ENCODE results near the gene SIAE.

DNA sequence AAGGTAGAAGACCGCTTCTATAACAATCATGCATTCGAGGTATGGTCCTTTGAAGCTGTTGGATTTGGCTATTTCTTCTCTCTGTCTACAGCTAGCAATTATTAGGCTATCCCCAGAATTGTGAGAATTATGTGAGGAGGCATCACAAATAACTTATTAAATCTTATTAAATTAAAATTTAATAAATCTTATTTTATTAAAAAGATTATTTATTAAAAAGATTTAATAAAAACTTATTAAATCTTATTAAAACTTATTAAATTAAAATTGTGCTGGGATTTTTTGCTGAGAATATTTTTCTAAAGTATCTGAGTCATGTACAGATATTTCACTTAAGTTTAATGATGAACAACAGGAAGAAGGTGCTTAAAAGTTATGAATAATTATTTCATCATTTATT, 7.9 kb upstream of the SIAE start:
- TF ChIP-seq, protein P1, sequence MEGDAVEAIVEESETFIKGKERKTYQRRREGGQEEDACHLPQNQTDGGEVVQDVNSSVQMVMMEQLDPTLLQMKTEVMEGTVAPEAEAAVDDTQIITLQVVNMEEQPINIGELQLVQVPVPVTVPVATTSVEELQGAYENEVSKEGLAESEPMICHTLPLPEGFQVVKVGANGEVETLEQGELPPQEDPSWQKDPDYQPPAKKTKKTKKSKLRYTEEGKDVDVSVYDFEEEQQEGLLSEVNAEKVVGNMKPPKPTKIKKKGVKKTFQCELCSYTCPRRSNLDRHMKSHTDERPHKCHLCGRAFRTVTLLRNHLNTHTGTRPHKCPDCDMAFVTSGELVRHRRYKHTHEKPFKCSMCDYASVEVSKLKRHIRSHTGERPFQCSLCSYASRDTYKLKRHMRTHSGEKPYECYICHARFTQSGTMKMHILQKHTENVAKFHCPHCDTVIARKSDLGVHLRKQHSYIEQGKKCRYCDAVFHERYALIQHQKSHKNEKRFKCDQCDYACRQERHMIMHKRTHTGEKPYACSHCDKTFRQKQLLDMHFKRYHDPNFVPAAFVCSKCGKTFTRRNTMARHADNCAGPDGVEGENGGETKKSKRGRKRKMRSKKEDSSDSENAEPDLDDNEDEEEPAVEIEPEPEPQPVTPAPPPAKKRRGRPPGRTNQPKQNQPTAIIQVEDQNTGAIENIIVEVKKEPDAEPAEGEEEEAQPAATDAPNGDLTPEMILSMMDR (IDR thresholded peaks at IDR 0.05; ENCODE audit: low read depth, low read length, missing input control), result no peak
- TF ChIP-seq RXRA (IDR thresholded peaks at IDR 0.05) (no peak), YY1 (IDR thresholded peaks at IDR 0.05) (no peak), SP1 (IDR thresholded peaks at IDR 0.05) (no peak), JUND (IDR thresholded peaks at IDR 0.05) (no peak), TAF1 (conservative IDR thresholded peaks at IDR 0.05) (no peak), FOXA1 (IDR thresholded peaks at IDR 0.05) (no peak)
- TF ChIP-seq, protein P2, sequence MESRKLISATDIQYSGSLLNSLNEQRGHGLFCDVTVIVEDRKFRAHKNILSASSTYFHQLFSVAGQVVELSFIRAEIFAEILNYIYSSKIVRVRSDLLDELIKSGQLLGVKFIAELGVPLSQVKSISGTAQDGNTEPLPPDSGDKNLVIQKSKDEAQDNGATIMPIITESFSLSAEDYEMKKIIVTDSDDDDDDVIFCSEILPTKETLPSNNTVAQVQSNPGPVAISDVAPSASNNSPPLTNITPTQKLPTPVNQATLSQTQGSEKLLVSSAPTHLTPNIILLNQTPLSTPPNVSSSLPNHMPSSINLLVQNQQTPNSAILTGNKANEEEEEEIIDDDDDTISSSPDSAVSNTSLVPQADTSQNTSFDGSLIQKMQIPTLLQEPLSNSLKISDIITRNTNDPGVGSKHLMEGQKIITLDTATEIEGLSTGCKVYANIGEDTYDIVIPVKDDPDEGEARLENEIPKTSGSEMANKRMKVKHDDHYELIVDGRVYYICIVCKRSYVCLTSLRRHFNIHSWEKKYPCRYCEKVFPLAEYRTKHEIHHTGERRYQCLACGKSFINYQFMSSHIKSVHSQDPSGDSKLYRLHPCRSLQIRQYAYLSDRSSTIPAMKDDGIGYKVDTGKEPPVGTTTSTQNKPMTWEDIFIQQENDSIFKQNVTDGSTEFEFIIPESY (IDR thresholded peaks at IDR 0.05), result no peak
- TF ChIP-seq, protein P3, sequence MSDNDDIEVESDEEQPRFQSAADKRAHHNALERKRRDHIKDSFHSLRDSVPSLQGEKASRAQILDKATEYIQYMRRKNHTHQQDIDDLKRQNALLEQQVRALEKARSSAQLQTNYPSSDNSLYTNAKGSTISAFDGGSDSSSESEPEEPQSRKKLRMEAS (IDR thresholded peaks at IDR 0.05), result no peak
- TF ChIP-seq, protein P4, sequence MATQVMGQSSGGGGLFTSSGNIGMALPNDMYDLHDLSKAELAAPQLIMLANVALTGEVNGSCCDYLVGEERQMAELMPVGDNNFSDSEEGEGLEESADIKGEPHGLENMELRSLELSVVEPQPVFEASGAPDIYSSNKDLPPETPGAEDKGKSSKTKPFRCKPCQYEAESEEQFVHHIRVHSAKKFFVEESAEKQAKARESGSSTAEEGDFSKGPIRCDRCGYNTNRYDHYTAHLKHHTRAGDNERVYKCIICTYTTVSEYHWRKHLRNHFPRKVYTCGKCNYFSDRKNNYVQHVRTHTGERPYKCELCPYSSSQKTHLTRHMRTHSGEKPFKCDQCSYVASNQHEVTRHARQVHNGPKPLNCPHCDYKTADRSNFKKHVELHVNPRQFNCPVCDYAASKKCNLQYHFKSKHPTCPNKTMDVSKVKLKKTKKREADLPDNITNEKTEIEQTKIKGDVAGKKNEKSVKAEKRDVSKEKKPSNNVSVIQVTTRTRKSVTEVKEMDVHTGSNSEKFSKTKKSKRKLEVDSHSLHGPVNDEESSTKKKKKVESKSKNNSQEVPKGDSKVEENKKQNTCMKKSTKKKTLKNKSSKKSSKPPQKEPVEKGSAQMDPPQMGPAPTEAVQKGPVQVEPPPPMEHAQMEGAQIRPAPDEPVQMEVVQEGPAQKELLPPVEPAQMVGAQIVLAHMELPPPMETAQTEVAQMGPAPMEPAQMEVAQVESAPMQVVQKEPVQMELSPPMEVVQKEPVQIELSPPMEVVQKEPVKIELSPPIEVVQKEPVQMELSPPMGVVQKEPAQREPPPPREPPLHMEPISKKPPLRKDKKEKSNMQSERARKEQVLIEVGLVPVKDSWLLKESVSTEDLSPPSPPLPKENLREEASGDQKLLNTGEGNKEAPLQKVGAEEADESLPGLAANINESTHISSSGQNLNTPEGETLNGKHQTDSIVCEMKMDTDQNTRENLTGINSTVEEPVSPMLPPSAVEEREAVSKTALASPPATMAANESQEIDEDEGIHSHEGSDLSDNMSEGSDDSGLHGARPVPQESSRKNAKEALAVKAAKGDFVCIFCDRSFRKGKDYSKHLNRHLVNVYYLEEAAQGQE (IDR thresholded peaks at IDR 0.05), result no peak
